ENCODE results near the gene PLCXD1.
A peak's percentile ranks its signal among the peaks of the same experiment; 100 is the strongest.
"Not testable (repeated sequence)": the region's sequence is repeated elsewhere in the genome, so short reads cannot be mapped to it uniquely, and the experiment has no call there.

PLCXD1 gene, protein sequence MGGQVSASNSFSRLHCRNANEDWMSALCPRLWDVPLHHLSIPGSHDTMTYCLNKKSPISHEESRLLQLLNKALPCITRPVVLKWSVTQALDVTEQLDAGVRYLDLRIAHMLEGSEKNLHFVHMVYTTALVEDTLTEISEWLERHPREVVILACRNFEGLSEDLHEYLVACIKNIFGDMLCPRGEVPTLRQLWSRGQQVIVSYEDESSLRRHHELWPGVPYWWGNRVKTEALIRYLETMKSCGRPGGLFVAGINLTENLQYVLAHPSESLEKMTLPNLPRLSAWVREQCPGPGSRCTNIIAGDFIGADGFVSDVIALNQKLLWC

DNA sequence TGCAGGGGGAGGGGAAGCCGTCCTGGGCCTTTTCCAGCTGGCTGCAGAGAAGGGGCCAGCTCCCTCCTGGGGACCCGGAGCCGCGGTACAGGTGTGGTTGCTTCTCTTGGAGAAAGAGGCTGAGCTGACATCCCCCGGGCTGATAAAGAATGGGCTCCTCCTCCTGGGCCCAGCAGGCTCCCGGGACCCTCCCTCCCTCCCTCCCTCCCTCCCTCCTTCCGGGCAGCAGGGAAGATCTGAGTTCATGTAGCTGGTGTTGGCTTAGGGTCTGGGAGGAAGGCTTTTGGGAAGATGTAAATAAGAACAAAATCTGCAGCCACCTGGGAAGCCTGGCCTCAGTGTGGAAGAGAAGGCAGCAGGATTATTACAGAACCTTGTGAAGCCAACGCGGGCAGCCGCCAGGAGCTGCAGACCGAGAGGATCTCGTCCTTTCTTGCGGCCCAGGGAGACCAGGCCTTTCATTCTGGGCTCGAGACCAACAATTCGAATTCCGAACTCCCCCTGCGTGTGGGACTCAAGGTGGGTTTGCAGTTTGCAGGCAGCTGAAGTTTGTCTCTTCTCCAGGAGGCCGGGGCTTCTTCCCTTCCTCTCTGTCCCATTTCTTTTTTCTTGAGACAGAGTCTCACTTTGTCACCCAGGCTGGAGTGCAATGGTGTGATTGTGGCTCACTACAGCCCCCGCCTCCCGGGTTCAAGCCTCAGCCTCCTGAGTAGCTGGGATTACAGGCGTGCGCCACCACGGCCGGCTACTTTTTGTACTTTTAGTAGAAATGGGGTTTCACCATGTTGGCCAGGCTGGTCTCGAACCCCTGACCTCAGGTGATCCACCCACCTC is at the start of gene PLCXD1:
Gene PLCXD1, plus strand, starts transcription at position 216 of the 834 bp plus-strand sequence. CDS start 2,807 bp downstream, outside the sequence.
- H3K4me1 Mint-ChIP-seq (ENCODE audit: low read depth) = peaks cover 34% of the 10 kb centered on the region
- H3K36me3 Mint-ChIP-seq = peaks cover 4% of the 10 kb centered on the region
- no peaks in the 10 kb centered on the region for H3K27me3 Mint-ChIP-seq
- H3K9me3 Mint-ChIP-seq (ENCODE audit: low read depth) = no peaks in the 10 kb centered on the region
- H3K4me3 Mint-ChIP-seq = peak within 1 kb of the TSS; percentile 68
- peak within 1 kb of the TSS; percentile 61 for H3K27ac Mint-ChIP-seq

DNA sequence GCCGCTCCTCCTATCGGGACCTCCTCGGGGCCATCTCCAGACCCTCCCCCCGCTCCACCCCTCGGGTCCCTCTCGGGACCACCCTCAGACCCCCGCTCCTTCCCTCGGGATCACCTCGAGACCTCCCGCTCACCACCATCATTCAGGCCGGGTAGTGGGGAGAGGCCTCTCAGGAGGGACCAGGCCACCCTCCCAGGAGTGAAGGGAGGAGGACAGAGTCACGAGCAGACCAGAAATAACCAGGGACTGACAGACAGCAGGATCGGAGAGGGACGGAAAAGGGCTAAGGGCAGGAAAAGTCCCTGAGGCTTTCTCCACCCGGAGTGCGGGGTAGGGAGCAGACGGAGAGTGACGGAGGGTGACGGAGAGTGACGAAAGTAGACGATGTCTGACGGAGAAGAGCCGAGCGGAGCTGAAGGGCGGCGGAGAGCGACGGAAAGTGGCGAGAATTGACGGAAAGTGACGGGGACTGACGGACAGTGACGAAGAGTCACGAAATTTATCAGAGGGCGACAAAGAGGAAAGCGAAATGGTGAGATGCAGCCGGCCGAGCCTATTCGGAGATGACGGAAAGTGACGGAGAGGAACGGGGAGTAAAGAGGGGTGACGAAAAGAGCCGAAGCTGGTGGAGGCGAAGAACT is 49.4 kb upstream of the PLCXD1 start:
- not testable (repeated sequence) for H3K27me3 Mint-ChIP-seq; H3K9me3 Mint-ChIP-seq (ENCODE audit: low read depth); H3K27ac Mint-ChIP-seq; H3K4me1 Mint-ChIP-seq (ENCODE audit: low read depth); H3K36me3 Mint-ChIP-seq; H3K4me3 Mint-ChIP-seq

DNA sequence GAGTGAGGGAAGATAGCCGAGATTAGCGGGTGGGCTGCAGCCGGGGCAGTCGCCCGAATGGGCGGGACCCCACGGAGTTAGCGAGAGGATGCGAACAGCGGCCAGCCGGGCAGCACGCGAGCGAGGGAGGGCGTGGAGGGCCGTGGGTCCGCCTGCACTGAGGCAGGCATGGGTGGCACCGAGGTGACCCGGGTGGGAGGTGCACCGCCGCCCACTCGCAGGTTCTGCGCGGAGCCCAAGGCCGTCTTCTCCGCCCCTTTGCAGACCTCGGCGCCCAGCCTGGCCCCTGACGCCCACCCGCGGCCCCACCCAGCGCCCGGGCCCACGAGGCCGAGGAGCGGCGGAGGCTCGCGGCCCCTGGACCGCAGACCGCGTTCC is 48.9 kb upstream of the PLCXD1 start:
- not testable (repeated sequence) for H3K27me3 Mint-ChIP-seq; H3K9me3 Mint-ChIP-seq (ENCODE audit: low read depth); H3K27ac Mint-ChIP-seq; H3K4me1 Mint-ChIP-seq (ENCODE audit: low read depth); H3K4me3 Mint-ChIP-seq; H3K36me3 Mint-ChIP-seq

DNA sequence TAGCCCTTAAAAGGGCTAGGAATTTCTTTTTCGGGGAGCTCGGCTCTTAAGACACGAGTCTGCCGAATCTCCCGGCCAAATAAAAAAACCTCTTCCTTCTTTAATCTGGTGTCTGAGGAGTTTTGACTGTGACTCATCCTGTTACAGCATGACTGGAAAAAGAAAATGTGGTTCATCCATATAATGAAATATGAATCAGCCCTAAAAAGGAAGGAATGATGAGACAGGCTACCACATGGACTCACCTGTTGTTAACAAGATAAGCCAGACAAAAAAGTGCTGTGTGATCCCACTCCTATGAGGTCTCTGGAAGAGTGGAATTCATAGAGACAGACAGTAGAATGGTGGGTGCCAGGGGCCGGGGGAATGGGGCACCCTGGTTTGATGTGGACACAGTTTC is 45.0 kb upstream of the PLCXD1 start:
- not testable (repeated sequence) for H3K4me3 Mint-ChIP-seq; H3K27me3 Mint-ChIP-seq; H3K36me3 Mint-ChIP-seq; H3K9me3 Mint-ChIP-seq (ENCODE audit: low read depth); H3K27ac Mint-ChIP-seq; H3K4me1 Mint-ChIP-seq (ENCODE audit: low read depth)

DNA sequence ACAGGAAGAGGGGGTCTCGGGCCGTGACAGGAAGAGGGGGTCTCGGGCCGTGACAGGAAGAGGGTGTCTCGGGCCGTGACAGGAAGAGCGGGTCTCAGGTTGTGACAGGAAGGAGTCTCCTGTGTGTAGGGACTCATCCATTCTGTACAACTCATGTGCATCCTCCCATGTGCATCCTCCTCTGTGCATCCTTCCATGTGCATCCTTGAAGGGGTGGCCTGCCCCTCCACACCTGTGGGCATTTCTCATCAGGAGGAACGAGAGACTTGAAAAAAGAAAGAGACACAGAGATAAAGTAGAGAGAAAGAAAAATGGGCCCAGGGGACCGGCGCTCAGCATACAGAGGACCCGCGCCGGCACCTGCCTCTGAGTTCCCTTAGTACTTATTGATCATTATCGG is 30.2 kb upstream of the PLCXD1 start:
- Mint-ChIP-seq H3K4me1 (ENCODE audit: low read depth) (peaks cover 27% of the 10 kb centered on the region), H3K27ac (peak overlapping the region; percentile 95), H3K4me3 (peak overlapping the region; percentile 76), H3K36me3 (peaks cover 5% of the 10 kb centered on the region), H3K27me3 (no peaks in the 10 kb centered on the region), H3K9me3 (ENCODE audit: low read depth) (peaks cover 7% of the 10 kb centered on the region)

DNA sequence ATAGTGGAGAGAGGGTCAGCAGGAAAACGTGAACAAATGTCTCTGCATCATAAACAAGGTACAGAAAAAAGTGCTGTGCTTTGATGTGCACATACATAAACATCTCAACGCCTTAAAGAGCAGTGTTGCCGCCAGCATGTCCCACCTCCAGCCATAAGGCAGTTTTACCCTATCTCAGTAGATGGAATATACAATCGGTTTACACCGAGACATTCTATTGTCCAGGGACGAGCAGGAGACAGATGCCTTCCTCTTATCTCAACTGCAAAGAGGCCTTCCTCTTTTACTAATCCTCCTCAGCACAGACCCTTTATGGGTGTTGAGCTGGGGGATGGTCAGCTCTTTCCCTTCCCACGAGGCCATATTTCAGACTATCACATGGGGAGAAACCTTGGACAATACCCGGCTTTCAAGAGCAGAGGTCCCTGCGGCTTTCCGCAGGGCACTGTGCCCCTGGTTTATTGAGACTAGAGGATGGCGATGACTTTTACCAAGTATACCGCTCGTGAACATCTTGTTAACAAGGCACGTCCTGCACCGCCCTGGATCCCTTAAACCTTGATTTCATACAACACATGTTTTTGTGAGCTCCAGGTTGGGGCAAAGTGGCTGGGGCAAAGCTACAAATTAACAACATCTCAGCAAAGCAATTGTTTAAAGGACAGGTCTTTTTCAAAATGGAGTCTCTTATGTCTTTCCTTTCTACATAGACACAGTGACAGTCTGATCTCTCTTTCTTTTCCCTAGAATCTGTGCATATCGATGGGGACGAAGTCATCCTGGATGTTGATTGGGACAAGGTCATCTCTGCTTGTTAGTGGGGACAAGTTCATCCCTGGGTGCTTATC is 29.6 kb upstream of the PLCXD1 start:
- H3K4me3 Mint-ChIP-seq = peak overlapping the region; percentile 76
- H3K27ac Mint-ChIP-seq = peak overlapping the region; percentile 95
- not testable (repeated sequence) for H3K27me3 Mint-ChIP-seq; H3K36me3 Mint-ChIP-seq; H3K9me3 Mint-ChIP-seq (ENCODE audit: low read depth)
- H3K4me1 Mint-ChIP-seq (ENCODE audit: low read depth) = peaks cover 27% of the 10 kb centered on the region

DNA sequence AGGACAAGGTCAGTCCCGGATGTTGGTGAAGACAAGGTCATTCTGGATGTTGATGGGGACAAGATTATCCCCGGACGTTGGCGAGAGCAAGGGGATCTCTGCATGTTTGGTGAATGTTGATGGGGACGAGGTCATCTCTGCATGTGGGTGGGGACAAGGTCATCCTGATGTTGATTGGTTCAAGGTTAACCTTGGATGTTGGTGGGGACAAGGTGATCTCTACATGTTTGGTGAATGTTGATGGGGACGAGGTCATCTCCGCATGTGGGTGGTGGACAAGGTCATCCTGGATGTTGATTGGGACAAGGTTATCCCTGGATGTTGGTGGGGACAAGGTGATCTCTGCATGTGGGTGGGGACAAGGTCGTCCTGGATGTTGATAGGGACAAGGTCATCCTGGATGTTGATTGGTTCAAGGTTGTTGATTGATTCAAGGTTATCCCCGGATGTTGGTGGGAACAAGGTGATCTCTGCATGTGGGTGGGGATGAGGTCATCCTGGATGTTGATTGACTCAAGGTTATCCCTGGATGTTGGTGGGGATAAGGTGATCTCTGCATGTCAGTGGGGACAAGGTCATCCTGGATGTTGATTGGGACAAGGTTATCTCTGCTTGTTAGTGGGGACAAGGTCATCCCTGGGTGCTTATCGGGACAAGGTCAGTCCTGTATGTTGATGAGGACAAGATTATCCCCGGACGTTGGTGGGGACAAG is 28.8 kb upstream of the PLCXD1 start:
- peaks cover 5% of the 10 kb centered on the region for H3K36me3 Mint-ChIP-seq
- H3K9me3 Mint-ChIP-seq (ENCODE audit: low read depth) = peaks cover 7% of the 10 kb centered on the region
- no peaks in the 10 kb centered on the region for H3K27me3 Mint-ChIP-seq
- H3K27ac Mint-ChIP-seq = peak overlapping the region; percentile 95
- H3K4me3 Mint-ChIP-seq = peak overlapping the region; percentile 21
- H3K4me1 Mint-ChIP-seq (ENCODE audit: low read depth) = peaks cover 27% of the 10 kb centered on the region

DNA sequence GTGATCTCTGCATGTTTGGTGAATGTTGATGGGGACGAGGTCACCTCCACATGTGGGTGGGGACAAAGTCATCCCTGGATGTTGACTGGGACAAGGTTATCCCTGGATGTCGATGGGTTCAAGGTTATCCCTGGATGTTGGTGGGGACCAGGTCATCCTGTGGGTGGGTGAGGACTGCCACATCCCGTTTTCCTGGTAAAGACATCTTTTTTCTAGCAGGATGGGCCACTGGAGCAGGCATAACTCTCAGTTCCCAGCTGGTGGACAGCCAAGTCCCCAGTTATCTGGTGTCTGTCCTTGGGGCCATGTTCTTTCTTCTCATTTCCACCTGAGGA is 28.3 kb upstream of the PLCXD1 start:
- peaks cover 27% of the 10 kb centered on the region for H3K4me1 Mint-ChIP-seq (ENCODE audit: low read depth)
- peaks cover 7% of the 10 kb centered on the region for H3K9me3 Mint-ChIP-seq (ENCODE audit: low read depth)
- no peaks in the 10 kb centered on the region for H3K27me3 Mint-ChIP-seq
- H3K27ac Mint-ChIP-seq = peak overlapping the region; percentile 95
- H3K4me3 Mint-ChIP-seq = peak overlapping the region; percentile 21
- peaks cover 5% of the 10 kb centered on the region for H3K36me3 Mint-ChIP-seq

DNA sequence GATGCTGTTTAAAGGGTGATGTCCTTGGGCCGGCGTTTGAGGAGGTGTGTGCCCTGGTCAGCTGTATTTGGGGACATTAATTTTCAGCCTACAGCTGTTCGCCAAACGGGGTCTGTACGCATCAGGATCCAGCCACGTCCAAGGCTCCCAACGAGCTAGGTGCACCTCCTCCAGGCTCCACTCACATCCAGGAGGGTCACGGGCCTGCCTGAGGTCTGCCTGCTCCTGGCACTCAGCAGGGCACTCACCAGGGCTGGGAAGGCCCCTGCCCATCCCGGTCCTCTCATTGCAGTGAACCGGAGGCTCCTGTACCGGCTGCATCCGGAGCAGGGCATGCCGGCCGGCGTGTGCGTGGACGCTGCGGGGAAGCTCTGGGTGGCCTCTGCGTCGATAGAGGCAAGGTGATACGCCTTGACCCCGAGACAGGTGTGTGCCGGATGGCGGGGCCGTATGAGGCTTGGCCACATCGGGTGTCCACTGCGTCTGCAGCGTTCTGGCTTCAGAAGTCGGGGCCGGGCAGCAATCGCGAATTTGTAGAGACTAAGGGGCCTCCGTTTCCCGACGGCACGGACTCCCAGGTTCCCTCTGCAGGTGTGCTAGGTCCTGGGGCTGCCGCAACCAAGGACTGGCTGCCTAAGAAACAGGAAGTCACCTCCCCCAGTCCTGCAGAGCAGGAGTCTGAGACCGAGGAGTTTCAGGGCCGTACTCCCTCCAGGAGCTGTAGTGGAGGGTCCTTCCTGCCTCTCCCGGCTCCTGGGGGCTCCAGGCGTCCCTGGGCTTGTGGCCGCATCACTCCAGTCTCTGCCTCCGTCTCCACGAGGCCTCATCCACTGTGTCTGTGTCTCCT is 27.5 kb upstream of the PLCXD1 start:
- Mint-ChIP-seq H3K4me1 (ENCODE audit: low read depth) (peaks cover 27% of the 10 kb centered on the region), H3K36me3 (peaks cover 5% of the 10 kb centered on the region), H3K27ac (no peak overlapping the region), H3K27me3 (no peaks in the 10 kb centered on the region), H3K4me3 (no peak overlapping the region), H3K9me3 (ENCODE audit: low read depth) (peaks cover 7% of the 10 kb centered on the region)

DNA sequence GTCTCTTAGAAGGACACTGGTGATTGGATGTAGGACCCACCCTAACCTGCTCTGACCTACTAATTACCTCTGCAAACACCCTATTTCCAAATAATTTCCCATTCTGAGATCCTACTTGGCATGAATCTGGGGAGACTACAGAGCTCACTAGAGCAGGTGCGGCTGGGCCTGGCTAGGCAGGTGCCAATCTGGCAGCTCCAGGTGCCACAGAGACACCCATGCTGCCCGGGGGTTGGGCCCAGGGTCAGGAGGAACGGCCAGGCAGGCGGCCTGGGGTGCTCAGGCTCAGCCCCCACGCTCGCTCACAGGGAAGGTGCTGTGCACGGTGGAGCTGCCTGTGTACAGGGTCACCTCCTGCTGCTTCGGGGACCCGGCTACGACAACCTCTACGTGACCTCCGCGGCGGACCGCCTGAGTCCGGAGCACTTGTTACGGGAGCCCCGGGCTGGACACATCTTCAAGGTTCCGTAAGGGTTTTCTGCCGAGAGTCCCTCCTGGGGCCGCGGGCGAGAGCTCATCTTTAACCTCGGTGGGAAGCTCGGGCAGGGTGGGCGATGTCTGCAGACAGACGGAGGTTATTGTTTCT is 26.5 kb upstream of the PLCXD1 start:
- Mint-ChIP-seq H3K4me3 (no peak overlapping the region), H3K9me3 (ENCODE audit: low read depth) (peaks cover 7% of the 10 kb centered on the region), H3K27me3 (no peaks in the 10 kb centered on the region), H3K4me1 (ENCODE audit: low read depth) (peaks cover 27% of the 10 kb centered on the region), H3K36me3 (peaks cover 5% of the 10 kb centered on the region), H3K27ac (no peak overlapping the region)

DNA sequence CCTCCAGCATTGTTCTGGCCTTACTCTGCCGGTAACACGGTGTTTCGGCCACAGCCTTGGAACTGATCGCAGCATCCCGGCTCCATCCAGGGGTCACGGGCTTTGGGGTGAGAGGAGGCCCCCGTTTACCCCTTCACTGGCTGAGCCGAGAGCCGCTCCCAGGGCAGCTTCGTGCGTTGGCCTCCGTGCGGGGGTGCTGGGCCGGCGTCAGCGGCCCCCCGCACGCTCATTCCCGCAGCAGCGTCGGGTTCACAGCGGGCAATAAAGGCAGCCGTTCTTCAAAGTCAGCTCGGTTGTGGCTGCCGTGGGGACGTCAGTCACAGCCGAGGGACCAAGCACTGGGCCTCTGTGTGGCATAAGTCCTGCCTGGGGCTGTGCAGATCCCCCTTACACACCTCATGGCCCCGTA is 25.3 kb upstream of the PLCXD1 start:
- Mint-ChIP-seq H3K4me3 (no peak overlapping the region), H3K4me1 (ENCODE audit: low read depth) (peaks cover 27% of the 10 kb centered on the region), H3K9me3 (ENCODE audit: low read depth) (peaks cover 7% of the 10 kb centered on the region), H3K27me3 (no peaks in the 10 kb centered on the region), H3K27ac (no peak overlapping the region), H3K36me3 (peaks cover 5% of the 10 kb centered on the region)

DNA sequence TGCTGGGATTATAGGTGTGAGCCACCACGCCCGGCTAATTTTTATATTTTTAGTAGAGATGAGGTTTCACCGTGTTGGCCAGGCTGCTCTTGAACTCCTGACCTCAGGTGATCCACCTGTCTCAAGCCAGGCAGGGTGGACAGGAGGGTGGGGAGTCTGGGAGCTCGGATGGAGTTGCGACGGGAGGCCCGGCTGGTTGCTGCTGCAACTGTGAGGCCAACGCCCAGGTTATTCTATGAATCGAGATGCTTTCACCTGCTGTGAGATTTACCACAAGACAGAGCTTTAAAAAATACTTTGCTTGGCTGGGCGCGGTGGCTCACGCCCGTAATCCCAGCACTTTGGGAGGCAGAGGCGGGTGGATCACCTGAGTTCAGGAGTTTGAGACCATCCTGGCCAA is 24.1 kb upstream of the PLCXD1 start:
- peaks cover 15% of the 10 kb centered on the region for H3K4me1 Mint-ChIP-seq (ENCODE audit: low read depth)
- not testable (repeated sequence) for H3K27ac Mint-ChIP-seq; H3K36me3 Mint-ChIP-seq; H3K27me3 Mint-ChIP-seq; H3K9me3 Mint-ChIP-seq (ENCODE audit: low read depth); H3K4me3 Mint-ChIP-seq

DNA sequence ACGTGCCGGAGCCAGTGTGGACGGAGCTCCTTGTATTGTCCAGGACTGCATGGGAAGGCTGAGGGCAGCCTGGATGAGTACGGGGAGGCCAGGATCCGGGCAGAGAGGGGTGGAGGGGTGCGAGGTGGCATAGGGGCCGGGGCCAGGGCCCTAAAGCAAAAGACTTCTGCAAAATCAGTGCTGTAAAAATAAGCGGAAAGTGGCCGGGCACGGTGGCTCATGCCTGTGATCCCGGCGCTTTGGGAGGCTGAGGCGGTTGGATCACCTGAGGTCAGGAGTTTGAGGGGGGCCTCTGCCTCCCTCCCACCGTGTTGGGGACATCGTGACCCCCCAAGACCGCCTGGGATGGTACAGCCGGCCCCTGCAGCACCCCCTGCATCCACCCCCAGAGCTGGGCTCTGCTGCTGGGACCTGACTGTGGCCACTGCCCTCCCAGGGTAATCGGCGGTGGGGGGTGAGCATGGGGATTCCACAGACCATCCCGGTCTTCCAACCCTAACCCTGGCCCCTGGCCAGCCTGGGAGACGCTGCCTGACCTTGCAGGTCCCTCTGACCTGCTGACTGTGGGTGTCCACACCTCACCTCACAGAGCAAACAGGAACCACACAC is 23.4 kb upstream of the PLCXD1 start:
- no peaks in the 10 kb centered on the region for H3K9me3 Mint-ChIP-seq (ENCODE audit: low read depth)
- no peak overlapping the region for H3K4me3 Mint-ChIP-seq
- no peak overlapping the region for H3K27ac Mint-ChIP-seq

More for the DNA sequence above, 23.4 kb upstream of the PLCXD1 start:
- Mint-ChIP-seq H3K27me3 (no peaks in the 10 kb centered on the region), H3K36me3 (no peaks in the 10 kb centered on the region), H3K4me1 (ENCODE audit: low read depth) (peaks cover 8% of the 10 kb centered on the region)
